Amniotic epithelial cell (primary cell): ENCODE results near the gene RBM38.

Source experiments
- DNase-seq: peaks from one replicate; pipeline ENCODE4 v3.0.0-alpha.2; 2010; ENCODE audit warnings: low read depth

RBM38 gene

DNA sequence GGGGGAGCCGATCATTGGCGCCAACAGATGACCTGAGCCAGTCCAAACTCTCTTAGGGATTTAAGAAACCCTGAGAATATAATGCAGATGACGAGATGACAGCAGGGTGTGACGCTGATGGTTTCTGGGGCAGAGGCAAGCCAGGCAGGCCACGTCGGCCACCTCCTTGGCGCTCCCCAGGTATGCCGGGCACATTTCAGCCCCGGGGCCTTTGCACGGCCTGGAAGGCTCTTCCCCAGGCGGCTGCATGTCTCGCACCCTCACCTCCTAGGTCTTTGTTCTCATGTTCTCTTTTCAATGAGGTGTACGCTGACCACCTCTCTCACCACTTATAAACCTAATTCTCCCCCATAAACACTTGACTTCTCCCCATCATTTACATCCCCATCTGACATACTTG lies 64.9 kb downstream of the RBM38 start:
- DNase-seq = no peak

DNA sequence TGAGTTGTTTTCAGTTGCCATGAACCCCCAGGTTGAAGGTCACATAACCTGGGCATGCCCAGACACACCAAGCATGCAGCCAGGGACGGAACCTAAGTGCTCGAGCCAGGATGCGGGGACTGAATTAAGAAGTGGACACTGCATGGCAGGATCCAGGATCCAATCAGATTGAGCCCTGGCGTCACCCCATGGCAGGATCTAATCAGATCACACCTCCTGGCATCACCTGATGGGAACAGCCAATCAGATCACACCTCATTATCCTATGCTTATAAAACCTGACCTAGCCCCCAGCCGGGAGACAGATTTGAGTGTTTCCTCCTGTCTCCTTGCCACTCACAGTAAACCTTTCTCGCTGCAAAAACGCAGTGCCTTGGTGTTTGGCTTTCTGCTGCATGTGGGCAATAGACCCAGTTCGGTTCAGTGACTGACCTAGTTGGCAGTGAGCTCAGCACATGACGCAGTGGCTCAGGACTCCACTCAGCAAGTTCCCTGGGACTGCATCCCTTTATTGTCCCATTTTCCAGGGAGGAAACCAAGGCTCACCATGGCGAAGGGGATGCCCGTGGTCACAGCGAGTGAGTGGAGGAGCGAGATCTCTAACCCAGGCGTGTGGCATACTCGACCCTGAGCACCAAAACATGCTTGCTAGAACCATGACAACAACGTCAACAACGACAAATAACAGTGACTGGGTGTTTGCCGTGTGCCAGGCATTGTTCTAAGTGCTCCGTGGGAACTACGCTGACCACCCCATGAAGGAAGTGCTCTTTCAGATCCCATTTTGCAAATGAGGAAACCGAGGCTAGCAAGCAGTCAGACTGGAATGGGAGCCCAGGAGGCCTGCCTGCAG lies 66.3 kb downstream of the RBM38 start:
- no peak for DNase-seq

DNA sequence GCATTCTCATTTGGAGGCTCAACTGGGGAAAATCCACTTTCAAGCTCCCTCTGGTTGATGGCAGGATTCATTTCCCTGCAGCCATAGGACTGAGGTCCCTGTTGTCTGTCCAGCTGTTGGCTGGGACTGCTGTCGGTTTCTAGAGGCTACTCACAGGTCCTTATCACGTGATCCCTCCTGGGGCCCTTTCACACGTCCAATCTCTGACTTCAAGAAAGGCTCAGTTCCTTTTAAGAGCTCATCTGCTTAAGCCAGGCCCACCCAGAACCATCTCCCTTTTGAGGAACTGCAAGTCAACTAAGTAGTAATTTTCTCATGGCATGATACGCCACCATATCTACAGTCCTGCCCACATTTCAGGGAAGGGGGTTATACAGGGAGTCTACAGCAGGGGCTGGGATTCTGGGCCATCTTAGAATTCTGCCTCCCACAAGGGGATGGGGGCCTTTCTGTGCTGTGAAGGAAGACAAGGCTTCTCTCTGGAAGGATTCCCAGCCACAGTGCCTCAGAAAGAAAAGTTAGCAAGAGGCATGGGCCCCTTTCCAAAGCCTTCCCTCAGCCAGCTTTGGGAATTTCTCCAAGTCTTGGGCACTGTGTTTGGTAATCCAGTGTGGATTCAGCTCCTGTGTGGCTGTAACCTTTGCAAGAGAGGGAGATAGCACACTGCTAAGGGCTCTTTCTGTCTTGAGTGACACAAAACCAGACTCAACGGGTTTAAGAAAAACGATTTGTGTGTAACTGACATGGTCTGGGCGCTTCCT lies 67.4 kb downstream of the RBM38 start:
- no peak for DNase-seq
